Measurements from ENCODE around the gene MAP7D3. TPM values are rescaled to one million over a fixed set of nuclear protein-coding genes. Genes with fewer than 3 reads are reported as not detected.
"Not testable (repeated sequence)": the region's sequence is repeated elsewhere in the genome, so short reads cannot be mapped to it uniquely, and the experiment has no call there.

Gene MAP7D3
- total and polyA plus RNA-seq, 9 of the 15 experiments (the other 6 are each of a cell fraction or from before 2014, with no cell fraction given): 9.4 to 27.7 (median 14.0) TPM

- H3K4me2 ChIP-seq (ENCODE audit: insufficient read depth, low read length); H3K9ac ChIP-seq (ENCODE audit: insufficient read depth in 1 of 2, low read depth in 2 of 2, low read length in 2 of 2); in situ Hi-C loops (cut with MboI); H2AFZ ChIP-seq (ENCODE audit: low read depth, low read length); H3K27ac ChIP-seq (ENCODE audit: extremely low read depth, low read depth, low read length); DNase-seq (ENCODE audit: extremely low read depth in 1 of 4, low spot score in 3 of 4); BruUV-seq (replicated peaks); CTCF ChIA-PET (ENCODE audit: low intra/inter-chr PET ratio); H3K27me3 ChIP-seq (ENCODE audit: control insufficient read depth in 2 of 2, insufficient read depth in 2 of 2, low read length in 2 of 2); H3K9me1 ChIP-seq (ENCODE audit: control insufficient read depth, insufficient read depth, low read length); intact Hi-C loops (cut with micrococcal nuclease); POLR2A ChIA-PET; H3K4me3 ChIP-seq; H4K20me1 ChIP-seq (replicated peaks; ENCODE audit: control insufficient read depth, insufficient read depth, low read length); FAIRE-seq; H3K36me3 ChIP-seq (ENCODE audit: control insufficient read depth, insufficient read depth, low read length); ATAC-seq; H3K79me2 ChIP-seq (ENCODE audit: control insufficient read depth, insufficient read depth, low read length); H3K9me3 ChIP-seq (replicated peaks; ENCODE audit: control insufficient read depth, insufficient read depth, low read depth, low read length); H3K4me1 ChIP-seq (replicated peaks in 1 of 2; ENCODE audit: control insufficient read depth in 2 of 2, insufficient read depth in 2 of 2, low read length in 2 of 2): not testable (repeated sequence)
- 16% methylated on average over 3 of the region's 4 CpGs for WGBS (ENCODE audit: insufficient coverage, low coverage, missing lambda C conversion rate)
Observed at GRCh38 chrX:136300721-136301120, 49.5 kb upstream of the MAP7D3 start, which contains the start of gene ADGRG4. TSS of gene ADGRG4 (plus strand) at chrX:136300963. CDS start at chrX:136308778, 7,815 bp downstream.

GRCh38 chrX:136295380-136295779 lies 44.2 kb upstream of the MAP7D3 start:
- Histone ChIP-seq H3K9ac (ENCODE audit: insufficient read depth in 1 of 2, low read depth in 2 of 2, low read length in 2 of 2) (no peak overlapping the region), H3K27ac (ENCODE audit: extremely low read depth, low read depth, low read length) (no peak overlapping the region), H3K9me1 (ENCODE audit: control insufficient read depth, insufficient read depth, low read length) (no peaks in the 10 kb centered on the region), H2AFZ (ENCODE audit: low read depth, low read length) (no peak overlapping the region), H3K79me2 (ENCODE audit: control insufficient read depth, insufficient read depth, low read length) (no peaks in the 10 kb centered on the region), H3K27me3 (ENCODE audit: control insufficient read depth in 2 of 2, insufficient read depth in 2 of 2, low read length in 2 of 2) (peaks cover 2 to 10% of the 10 kb centered on the region in 2 experiments; a peak in 2 of 5 replicates), H3K4me2 (ENCODE audit: insufficient read depth, low read length) (no peak overlapping the region), H3K4me3 (no peak overlapping the region), H3K36me3 (ENCODE audit: control insufficient read depth, insufficient read depth, low read length) (no peaks in the 10 kb centered on the region), H4K20me1 (replicated peaks; ENCODE audit: control insufficient read depth, insufficient read depth, low read length) (no peaks in the 10 kb centered on the region), H3K4me1 (replicated peaks in 1 of 2; ENCODE audit: control insufficient read depth in 2 of 2, insufficient read depth in 2 of 2, low read length in 2 of 2) (peaks cover 0 to 4% of the 10 kb centered on the region in 2 experiments; a peak in 2 of 5 replicates), H3K9me3 (replicated peaks; ENCODE audit: control insufficient read depth, insufficient read depth, low read depth, low read length) (no peaks in the 10 kb centered on the region)
- ChIA-PET CTCF (ENCODE audit: low intra/inter-chr PET ratio) (no interaction called here), POLR2A (no interaction called here)
- TF ChIP-seq RBM39 (optimal IDR thresholded peaks at IDR 0.05; ENCODE audit: low read depth, low read length) (no peak), PCBP2 (IDR thresholded peaks at IDR 0.05; ENCODE audit: low read depth, low read length, poor library complexity, severe bottlenecking) (no peak), TEAD2 (tag; IDR thresholded peaks at IDR 0.05) (no peak), SFPQ (IDR thresholded peaks at IDR 0.05; ENCODE audit: low read depth, low read length) (no peak), ZHX1 (conservative IDR thresholded peaks at IDR 0.05; ENCODE audit: low read length) (no peak), TSC22D4 (tag; IDR thresholded peaks at IDR 0.05) (no peak), E2F1 (CRISPR knock-in tag; IDR thresholded peaks at IDR 0.05) (no peak)
- WGBS (ENCODE audit: insufficient coverage, low coverage, missing lambda C conversion rate): 0% methylated on average over 5 of the region's 8 CpGs
- FAIRE-seq: no peak
- in situ Hi-C loops (cut with MboI): no loop called here
- no peak for ATAC-seq
- intact Hi-C loops (cut with micrococcal nuclease): no loop called here
- DNase-seq (ENCODE audit: extremely low read depth in 1 of 4, low spot score in 3 of 4): no peak
- no TSS peak for BruUV-seq (replicated peaks)
